Thoracic aorta (tissue), 2 donors: ENCODE data around the gene ACSS1. TPM values are rescaled to one million over a fixed set of nuclear protein-coding genes. Genes with fewer than 3 reads are reported as not detected.

ENCODE experiments used
- ATAC-seq: fragments of 150-250 bp; one replicate; pipeline ENCODE4 v1.8.0; 2017; ENCODE audit warnings: low read depth; ENCODE audit not compliant: insufficient number of reproducible peaks, low FRiP score
- DNase-seq: peaks from one replicate; pipeline ENCODE4 v3.0.0-alpha.2; 2020; ENCODE audit warnings: low spot score
- H3K27ac ChIP-seq, 2 donors: fragments of 200-600 bp; sonication (generic); 1 replicate in 1 of 2; 2 replicates in 1 of 2; pipeline ENCODE4 v1.5.1; 2016; ENCODE audit warnings: mild to moderate bottlenecking in 2 of 2, moderate library complexity in 2 of 2
- H3K27me3 ChIP-seq: fragments of 200-600 bp; sonication (generic); replicated peaks from 2 replicates; pipeline ENCODE4 v1.6.0; 2016; ENCODE audit warnings: mild to moderate bottlenecking; ENCODE audit not compliant: insufficient read depth
- H3K36me3 ChIP-seq: fragments of 200-600 bp; sonication (generic); one replicate; pipeline ENCODE4 v1.5.1; 2016
- H3K4me1 ChIP-seq, 2 donors: fragments of 200-600 bp; sonication (generic); 1 replicate in 1 of 2; 2 replicates in 1 of 2; pipeline versions ENCODE4 v1.5.1 to v1.6.0; 2016; ENCODE audit warnings: low read depth in 2 of 2, mild to moderate bottlenecking in 1 of 2; ENCODE audit not compliant: control insufficient read depth in 1 of 2
- H3K4me3 ChIP-seq: fragments of 200-600 bp; sonication (generic); 2 replicates; pipeline ENCODE4 v1.5.1; 2016; ENCODE audit warnings: mild to moderate bottlenecking
- H3K9me3 ChIP-seq: fragments of 200-600 bp; sonication (generic); 2 replicates; pipeline ENCODE4 v1.5.1; 2016
- CTCF ChIP-seq: fragments of 200-600 bp; sonication (generic); IDR thresholded peaks from one replicate; pipeline ENCODE4 v1.5.1; 2019; ENCODE audit warnings: antibody characterized with exemption
- total RNA-seq, 2 donors: library from RNA; depleted of rRNA; stranded (reverse); fragments of >200 nt; gene quantifications; one replicate each; pipeline versions ENCODE4 v1.1.0 to v1.2.3, GENCODE V29; 2016

Gene ACSS1
- total RNA-seq, 2 donors from 2014 or later: 26.0 to 31.7 TPM

DNA sequence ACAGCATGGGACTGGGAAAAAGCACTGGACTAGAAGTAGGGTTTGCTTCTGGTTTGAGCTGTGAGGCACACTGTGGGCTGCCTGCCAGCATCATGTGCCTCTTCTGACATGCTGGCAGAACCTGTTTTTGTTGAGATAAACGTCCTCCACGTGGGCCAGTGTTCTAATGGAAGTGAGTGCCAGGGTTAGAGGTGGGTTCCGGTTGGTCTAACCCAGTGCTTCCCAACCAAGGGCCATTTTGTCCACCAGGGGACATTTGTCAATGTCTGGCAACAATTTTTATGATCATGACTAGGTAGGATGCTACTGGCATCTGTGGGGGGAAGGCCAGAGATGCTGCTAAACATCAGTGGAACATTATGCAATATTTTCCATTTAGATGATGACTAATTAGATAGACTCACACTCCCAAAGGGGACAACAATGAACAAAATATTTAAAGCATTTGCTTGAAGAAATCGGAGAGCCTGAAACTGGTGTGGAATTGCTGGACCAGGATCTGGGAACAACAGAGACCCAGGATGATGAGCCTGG, 57.6 kb downstream of the ACSS1 start:
- Histone ChIP-seq H3K4me3 (no peak overlapping the region), H3K36me3 (peaks cover under 1% of the 10 kb centered on the region), H3K9me3 (no peaks in the 10 kb centered on the region), H3K4me1 (peaks cover under 1 to 10% of the 10 kb centered on the region in 2 donors), H3K27ac (no peak overlapping the region), H3K27me3 (no peaks in the 10 kb centered on the region)
- TF ChIP-seq CTCF: no peak
- ATAC-seq (no peak), DNase-seq (no peak)

DNA sequence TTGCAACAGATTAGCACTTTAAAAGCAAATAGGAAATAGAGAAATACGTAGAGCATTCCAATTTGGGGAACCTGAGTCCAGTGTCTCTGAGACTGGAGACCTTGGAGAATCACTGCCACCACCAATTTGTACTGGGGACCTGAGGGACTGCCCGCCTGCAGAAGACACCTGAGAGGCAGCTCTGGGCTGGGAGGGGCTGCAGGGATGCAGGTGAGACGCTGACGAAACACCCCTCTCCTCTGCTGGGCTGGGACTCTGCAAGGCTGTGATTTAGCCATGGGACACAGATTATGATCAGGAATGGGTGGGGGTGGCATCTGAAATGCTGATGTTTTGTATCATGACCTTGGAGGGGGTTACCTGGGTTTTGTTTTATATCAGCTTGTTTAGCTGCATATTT, 58.4 kb downstream of the ACSS1 start:
- Histone ChIP-seq H3K27ac (no peak overlapping the region), H3K27me3 (no peaks in the 10 kb centered on the region), H3K9me3 (no peaks in the 10 kb centered on the region), H3K4me3 (no peak overlapping the region), H3K4me1 (peaks cover 3 to 15% of the 10 kb centered on the region in 2 donors), H3K36me3 (no peaks in the 10 kb centered on the region)
- TF ChIP-seq CTCF: no peak
- ATAC-seq (no peak), DNase-seq (no peak)

- H3K4me1 ChIP-seq: peaks cover 3 to 23% of the 10 kb centered on the region in 2 donors
- no peaks in the 10 kb centered on the region for H3K27me3 ChIP-seq
- DNase-seq: no peak
- H3K27ac ChIP-seq: no peak overlapping the region
- no peak overlapping the region for H3K4me3 ChIP-seq
- TF ChIP-seq CTCF: no peak
- H3K9me3 ChIP-seq: no peaks in the 10 kb centered on the region
- H3K36me3 ChIP-seq: no peaks in the 10 kb centered on the region
- no peak for ATAC-seq
These were observed 59.1 kb downstream of the ACSS1 start for GRCh38 chr20:24998631-24999445.

- H3K9me3 ChIP-seq: no peaks in the 10 kb centered on the region
- DNase-seq (no peak), ATAC-seq (no peak)
- H3K4me3 ChIP-seq: no peak overlapping the region
- peaks cover 7 to 28% of the 10 kb centered on the region in 2 donors for H3K4me1 ChIP-seq
- no peaks in the 10 kb centered on the region for H3K36me3 ChIP-seq
- no peak for TF ChIP-seq CTCF
- H3K27me3 ChIP-seq: no peaks in the 10 kb centered on the region
- H3K27ac ChIP-seq: no peak overlapping the region
These were observed 59.8 kb downstream of the ACSS1 start for GRCh38 chr20:24998121-24998520.

DNA sequence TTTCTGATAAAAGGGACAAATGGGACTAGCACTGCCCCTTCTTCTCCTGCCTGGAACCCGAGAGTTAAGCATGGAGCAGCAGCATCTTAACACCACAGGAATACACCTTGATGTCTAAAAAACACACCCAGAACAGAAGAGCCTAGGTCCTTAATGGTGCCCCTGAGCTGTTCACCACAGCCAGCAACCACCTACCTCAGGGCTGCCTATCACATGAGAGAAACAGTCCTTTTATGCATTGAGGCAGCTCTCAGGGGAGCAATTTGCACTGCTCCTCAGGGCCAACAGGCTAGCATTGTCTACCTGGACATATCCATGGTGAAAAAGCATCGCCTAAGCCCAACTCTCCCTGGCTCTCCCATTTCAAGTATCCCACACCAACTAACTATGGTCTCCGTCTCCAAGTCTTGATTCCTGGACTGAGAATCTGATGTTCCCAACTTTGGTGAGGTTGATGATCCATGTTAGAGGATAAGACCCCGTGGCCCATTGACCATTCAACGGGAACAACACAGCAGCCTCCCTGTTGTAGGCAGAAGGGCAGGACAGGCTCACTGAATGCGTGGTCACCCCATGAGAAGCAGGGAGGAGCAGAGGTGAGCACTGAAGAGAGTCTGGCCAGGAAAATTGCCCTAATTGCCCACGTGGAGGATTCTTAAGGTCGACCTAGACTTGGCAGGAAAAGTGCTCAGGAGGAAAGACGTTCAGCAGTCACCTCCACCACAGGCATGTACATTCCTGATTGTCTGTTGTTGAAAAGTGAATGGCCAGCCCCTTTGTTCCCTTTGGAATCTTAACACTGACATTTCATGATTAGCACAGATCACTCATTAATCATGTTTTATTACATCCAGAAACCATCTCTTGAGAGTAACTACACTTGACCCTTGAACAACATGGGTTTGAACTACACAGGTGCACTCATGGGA, 61.2 kb downstream of the ACSS1 start:
- Histone ChIP-seq H3K27me3 (no peaks in the 10 kb centered on the region), H3K4me3 (no peak overlapping the region), H3K4me1 (peaks cover 8 to 30% of the 10 kb centered on the region in 2 donors), H3K9me3 (no peaks in the 10 kb centered on the region), H3K27ac (no peak overlapping the region), H3K36me3 (no peaks in the 10 kb centered on the region)
- no peak for TF ChIP-seq CTCF
- ATAC-seq (no peak), DNase-seq (no peak)
